ENCODE measurements around the gene STXBP1. TPM values are rescaled to one million over a fixed set of nuclear protein-coding genes. Genes with fewer than 3 reads are reported as not detected.

Gene STXBP1
- polyA plus RNA-seq, 10 donors = 9.9 to 17.4 (median 14.2) TPM

- no peak for DNase-seq
Measured at GRCh38 chr9:127644943-127645342, 32.9 kb downstream of the STXBP1 start.

- no peak for DNase-seq
Measured at GRCh38 chr9:127647451-127647850, 35.4 kb downstream of the STXBP1 start.

- peak in 1 of 3 donors; percentile 54 for DNase-seq
Measured at GRCh38 chr9:127650518-127650917, 38.4 kb downstream of the STXBP1 start.

GRCh38 chr9:127651697-127652610 is 39.9 kb downstream of the STXBP1 start:
- no peak for DNase-seq

GRCh38 chr9:127652733-127653132 is 40.7 kb downstream of the STXBP1 start:
- DNase-seq = no peak

- DNase-seq = peak in 1 of 3 donors; percentile 21
Measured at GRCh38 chr9:127654619-127655018, 42.5 kb downstream of the STXBP1 start.

GRCh38 chr9:127658428-127658827 is 46.4 kb downstream of the STXBP1 start:
- DNase-seq = no peak

GRCh38 chr9:127660886-127661741 is 49.0 kb downstream of the STXBP1 start:
- no peak for DNase-seq

GRCh38 chr9:127662617-127663016 is 50.5 kb downstream of the STXBP1 start:
- DNase-seq = no peak

- DNase-seq = no peak
Measured at GRCh38 chr9:127664324-127664677, 52.2 kb downstream of the STXBP1 start.

GRCh38 chr9:127664678-127665507 is 52.8 kb downstream of the STXBP1 start:
- DNase-seq = peak in 2 of 3 donors; percentile 34 to 65

- peak in 1 of 3 donors; percentile 37 for DNase-seq
Measured at GRCh38 chr9:127667127-127667844, 55.2 kb downstream of the STXBP1 start.

- no peak for DNase-seq
Measured at GRCh38 chr9:127667906-127668305, 55.8 kb downstream of the STXBP1 start.

- DNase-seq = no peak
Measured at GRCh38 chr9:127673234-127673633, 61.2 kb downstream of the STXBP1 start.

GRCh38 chr9:127676638-127677037 is 64.6 kb downstream of the STXBP1 start:
- DNase-seq = no peak

GRCh38 chr9:127679506-127679905 is 67.4 kb downstream of the STXBP1 start:
- DNase-seq = no peak

- DNase-seq = no peak
Measured at GRCh38 chr9:127680226-127680625, 68.1 kb downstream of the STXBP1 start.

GRCh38 chr9:127680846-127681245 is 68.8 kb downstream of the STXBP1 start:
- no peak for DNase-seq

GRCh38 chr9:127682351-127683136 is 70.5 kb downstream of the STXBP1 start:
- no peak for DNase-seq

- DNase-seq = no peak
Measured at GRCh38 chr9:127683723-127684122, 71.6 kb downstream of the STXBP1 start.

Measured in muscle of back (tissue), 11 donors.